OCI-LY1 (cell line): Measurements from ENCODE around the gene TOP1.

Experiments used
- H2AFZ ChIP-seq: fragments of 200-600 bp; sonication (generic), shearing (Covaris generic); 2 replicates; pipeline ENCODE4 v1.6.0; 2014; ENCODE audit warnings: antibody characterized with exemption, mild to moderate bottlenecking, low read length
- H3F3A ChIP-seq: fragments of 200-600 bp; sonication (generic), shearing (Covaris generic); 2 replicates; pipeline ENCODE4 v1.6.0; 2014; ENCODE audit warnings: mild to moderate bottlenecking, antibody characterized with exemption, low read length, moderate library complexity; ENCODE audit not compliant: insufficient read depth
- H3K27ac ChIP-seq: fragments of 200-600 bp; sonication (generic); 2 replicates; pipeline ENCODE4 v1.5.1; 2014; ENCODE audit warnings: low read length, mixed run types, mild to moderate bottlenecking, low read depth; ENCODE audit not compliant: poor library complexity, severe bottlenecking
- H3K27me3 ChIP-seq: fragments of 200-600 bp; sonication (generic); 2 replicates; pipeline ENCODE4 v1.6.0; 2014; ENCODE audit warnings: antibody characterized with exemption, mild to moderate bottlenecking, low read length, moderate library complexity; ENCODE audit not compliant: insufficient read depth
- H3K36me3 ChIP-seq: fragments of 200-600 bp; sonication (generic); 2 replicates; pipeline ENCODE4 v1.6.1; 2014; ENCODE audit warnings: mild to moderate bottlenecking, antibody characterized with exemption, low read length, moderate library complexity, mixed read lengths; ENCODE audit not compliant: insufficient read depth
- H3K4me1 ChIP-seq: fragments of 200-600 bp; sonication (generic); 2 replicates; pipeline ENCODE4 v1.5.1; 2014; ENCODE audit warnings: mild to moderate bottlenecking, low read length, moderate library complexity; ENCODE audit not compliant: insufficient read depth, severe bottlenecking
- H3K4me2 ChIP-seq: fragments of 200-600 bp; sonication (generic), shearing (Covaris generic); 2 replicates; pipeline ENCODE4 v1.6.1; 2014; ENCODE audit warnings: low read length
- H3K4me3 ChIP-seq: fragments of 200-600 bp; sonication (generic); 2 replicates; pipeline ENCODE4 v1.5.1; 2014; ENCODE audit warnings: low read length, low read depth, mild to moderate bottlenecking, mixed read lengths; ENCODE audit not compliant: poor library complexity, severe bottlenecking
- H3K79me2 ChIP-seq: fragments of 200-600 bp; shearing (Covaris generic); 2 replicates; pipeline ENCODE4 v1.6.1; 2016; ENCODE audit warnings: mixed run types, low read length, mixed read lengths; ENCODE audit not compliant: insufficient read depth
- H3K9ac ChIP-seq: fragments of 200-600 bp; sonication (generic), shearing (Covaris generic); 2 replicates; pipeline ENCODE4 v1.6.1; 2014; ENCODE audit warnings: mild to moderate bottlenecking, low read length, mixed read lengths
- H3K9me2 ChIP-seq: fragments of 200-600 bp; sonication (generic), shearing (Covaris generic); 2 replicates; pipeline ENCODE4 v1.6.1; 2014; ENCODE audit warnings: low read depth, mild to moderate bottlenecking, low read length, mixed read lengths
- H3K9me3 ChIP-seq: fragments of 200-600 bp; shearing (Covaris generic); 2 replicates; pipeline ENCODE4 v1.6.1; 2014; ENCODE audit warnings: low read length, mixed read lengths
- H4K20me1 ChIP-seq: fragments of 200-600 bp; sonication (generic), shearing (Covaris generic); 2 replicates; pipeline ENCODE4 v1.6.0; 2016; ENCODE audit warnings: mild to moderate bottlenecking, low read length; ENCODE audit not compliant: insufficient read depth
- CTCF ChIP-seq: fragments of 200-600 bp; sonication (generic), shearing (Covaris generic); IDR thresholded peaks from 2 replicates; pipeline ENCODE4 v1.5.1; 2017; ENCODE audit warnings: mild to moderate bottlenecking, antibody characterized with exemption, low read length, moderate library complexity, mixed read lengths
- EZH2 ChIP-seq: fragments of 200-600 bp; sonication (generic), shearing (Covaris generic); IDR thresholded peaks from 2 replicates; pipeline ENCODE4 v1.8.0; 2017; ENCODE audit warnings: borderline replicate concordance, mixed run types, mild to moderate bottlenecking, antibody characterized with exemption, low read length, moderate library complexity, mixed read lengths

TOP1 gene

GRCh38 chr20:40992349-40993113 is 36.1 kb upstream of the TOP1 start:
- Histone ChIP-seq H3K9ac (peak overlapping the region; percentile 71), H3K27ac (peak overlapping the region; percentile 96), H4K20me1 (no peaks in the 10 kb centered on the region), H3K27me3 (no peaks in the 10 kb centered on the region), H3K4me1 (peaks cover 78% of the 10 kb centered on the region), H3K9me2 (no peaks in the 10 kb centered on the region), H3F3A (no peaks in the 10 kb centered on the region), H3K4me3 (peak overlapping the region; percentile 44), H3K36me3 (no peaks in the 10 kb centered on the region), H3K79me2 (no peaks in the 10 kb centered on the region), H3K4me2 (peak overlapping the region; percentile 59), H3K9me3 (no peaks in the 10 kb centered on the region), H2AFZ (no peak overlapping the region)
- TF ChIP-seq CTCF (no peak), EZH2 (no peak)

GRCh38 chr20:40993794-40994540 is 34.7 kb upstream of the TOP1 start:
- H3K79me2 ChIP-seq = no peaks in the 10 kb centered on the region
- H2AFZ ChIP-seq = no peak overlapping the region
- no peak for TF ChIP-seq CTCF
- TF ChIP-seq EZH2 = no peak
- H3K4me2 ChIP-seq = peak overlapping the region; percentile 30
- H3K9ac ChIP-seq = peak overlapping the region; percentile 55
- peaks cover 82% of the 10 kb centered on the region for H3K4me1 ChIP-seq
- H3F3A ChIP-seq = no peaks in the 10 kb centered on the region
- no peak overlapping the region for H3K4me3 ChIP-seq
- no peaks in the 10 kb centered on the region for H3K27me3 ChIP-seq
- no peaks in the 10 kb centered on the region for H3K9me3 ChIP-seq
- no peaks in the 10 kb centered on the region for H3K9me2 ChIP-seq
- H3K36me3 ChIP-seq = no peaks in the 10 kb centered on the region
- peak overlapping the region; percentile 96 for H3K27ac ChIP-seq
- H4K20me1 ChIP-seq = no peaks in the 10 kb centered on the region

DNA sequence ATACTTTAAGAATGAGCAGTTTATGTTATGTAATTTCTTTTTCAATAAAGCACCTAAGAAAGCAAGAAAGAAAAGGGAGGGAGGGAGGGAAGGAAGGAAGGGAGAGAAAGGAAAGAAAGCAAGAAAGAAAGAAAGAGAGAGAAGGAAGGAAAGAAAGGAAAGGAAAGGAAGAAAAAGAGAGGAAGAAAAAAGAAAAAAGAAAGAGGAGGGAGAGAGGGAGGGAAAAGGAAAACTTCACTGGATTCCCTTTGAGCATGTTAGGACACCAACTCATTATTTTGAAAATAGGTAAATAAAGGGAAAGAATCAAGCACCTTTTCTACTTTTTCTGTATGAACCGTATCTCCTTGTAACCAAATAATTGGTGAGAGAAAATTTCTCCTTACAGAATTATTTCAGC is 32.3 kb upstream of the TOP1 start:
- Histone ChIP-seq H3K4me2 (no peak overlapping the region; the same call in 1 of the 2 replicates), H3K9ac (no peak overlapping the region), H3F3A (no peaks in the 10 kb centered on the region), H3K36me3 (no peaks in the 10 kb centered on the region), H3K79me2 (no peaks in the 10 kb centered on the region), H3K4me3 (no peak overlapping the region), H3K4me1 (peaks cover 62% of the 10 kb centered on the region), H3K27ac (peak overlapping the region; percentile 96), H3K9me2 (no peaks in the 10 kb centered on the region), H4K20me1 (no peaks in the 10 kb centered on the region), H2AFZ (no peak overlapping the region), H3K9me3 (no peaks in the 10 kb centered on the region), H3K27me3 (no peaks in the 10 kb centered on the region)
- no peak for TF ChIP-seq CTCF
- no peak for TF ChIP-seq EZH2
